Ecto neural progenitor cell (in vitro differentiated cells): ENCODE results near the gene GREM1.

Source experiments
- DNase-seq: peaks from one replicate; pipeline ENCODE4 v3.0.0-alpha.2; 2018; ENCODE audit warnings: low spot score

Gene GREM1

DNA sequence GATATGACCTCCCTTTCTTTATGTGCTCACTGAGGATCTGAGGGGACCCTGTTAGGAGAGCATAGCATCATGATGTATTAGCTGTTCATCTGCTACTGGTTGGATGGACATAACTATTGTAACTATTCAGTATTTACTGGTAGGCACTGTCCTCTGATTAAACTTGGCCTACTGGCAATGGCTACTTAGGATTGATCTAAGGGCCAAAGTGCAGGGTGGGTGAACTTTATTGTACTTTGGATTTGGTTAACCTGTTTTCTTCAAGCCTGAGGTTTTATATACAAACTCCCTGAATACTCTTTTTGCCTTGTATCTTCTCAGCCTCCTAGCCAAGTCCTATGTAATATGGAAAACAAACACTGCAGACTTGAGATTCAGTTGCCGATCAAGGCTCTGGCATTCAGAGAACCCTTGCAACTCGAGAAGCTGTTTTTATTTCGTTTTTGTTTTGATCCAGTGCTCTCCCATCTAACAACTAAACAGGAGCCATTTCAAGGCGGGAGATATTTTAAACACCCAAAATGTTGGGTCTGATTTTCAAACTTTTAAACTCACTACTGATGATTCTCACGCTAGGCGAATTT lies 14.9 kb downstream of the GREM1 start:
- no peak for DNase-seq

DNA sequence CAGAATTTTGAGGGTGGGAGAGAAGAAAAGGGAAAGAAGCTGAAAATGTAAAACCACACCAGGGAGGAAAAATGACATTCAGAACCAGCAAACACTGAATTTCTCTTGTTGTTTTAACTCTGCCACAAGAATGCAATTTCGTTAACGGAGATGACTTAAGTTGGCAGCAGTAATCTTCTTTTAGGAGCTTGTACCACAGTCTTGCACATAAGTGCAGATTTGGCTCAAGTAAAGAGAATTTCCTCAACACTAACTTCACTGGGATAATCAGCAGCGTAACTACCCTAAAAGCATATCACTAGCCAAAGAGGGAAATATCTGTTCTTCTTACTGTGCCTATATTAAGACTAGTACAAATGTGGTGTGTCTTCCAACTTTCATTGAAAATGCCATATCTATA lies 15.5 kb downstream of the GREM1 start:
- DNase-seq = no peak

DNA sequence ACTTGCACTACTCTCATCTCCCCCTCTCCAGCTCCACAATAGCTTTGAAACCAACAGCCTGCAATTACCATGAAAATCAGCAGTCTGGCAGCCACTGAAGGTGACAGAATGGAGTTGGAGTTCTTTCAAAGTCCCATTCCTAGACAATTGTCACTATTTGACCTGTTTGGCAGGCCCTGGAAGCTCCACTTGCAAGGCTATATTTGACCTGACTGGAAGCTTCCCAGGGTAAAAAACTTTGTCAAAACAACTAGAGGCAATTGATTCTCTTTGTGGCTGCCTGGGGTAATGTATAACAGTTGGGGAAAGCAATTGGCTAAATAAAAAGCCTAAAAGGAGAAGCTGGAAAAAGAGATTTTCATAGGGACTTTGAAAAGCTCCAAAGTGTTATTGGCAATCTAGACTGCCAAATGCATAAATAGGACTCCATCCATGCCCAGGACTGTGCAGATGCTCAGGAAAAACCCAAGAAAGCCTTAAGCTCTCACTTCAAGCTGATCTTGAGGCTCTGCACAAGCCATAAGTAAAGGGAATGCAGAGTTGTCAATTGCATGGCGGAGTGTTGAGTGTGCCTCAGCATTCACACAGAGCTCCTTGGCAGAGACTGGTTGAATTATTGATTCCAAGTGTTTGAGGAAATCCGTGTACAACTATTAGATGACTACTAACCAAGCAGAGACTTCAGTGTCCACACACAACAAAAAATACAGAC lies 18.3 kb downstream of the GREM1 start:
- DNase-seq = no peak

DNA sequence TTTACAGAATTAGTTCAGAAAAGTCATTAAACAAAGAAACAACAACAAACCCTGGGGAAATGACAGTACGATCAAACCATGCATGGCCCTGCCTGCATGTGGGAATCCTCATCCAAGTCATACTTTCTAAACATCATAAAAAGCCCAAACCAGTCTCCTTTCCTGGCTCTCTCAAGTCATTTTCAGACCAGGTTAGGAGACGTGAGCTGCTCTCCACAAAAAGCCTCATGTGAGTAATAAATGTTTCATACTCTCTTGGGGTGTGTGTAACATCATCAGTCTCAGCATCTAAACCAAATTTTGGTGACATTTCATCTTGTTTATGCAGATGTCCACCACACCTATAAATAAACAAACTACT lies 18.9 kb downstream of the GREM1 start:
- DNase-seq = no peak

DNA sequence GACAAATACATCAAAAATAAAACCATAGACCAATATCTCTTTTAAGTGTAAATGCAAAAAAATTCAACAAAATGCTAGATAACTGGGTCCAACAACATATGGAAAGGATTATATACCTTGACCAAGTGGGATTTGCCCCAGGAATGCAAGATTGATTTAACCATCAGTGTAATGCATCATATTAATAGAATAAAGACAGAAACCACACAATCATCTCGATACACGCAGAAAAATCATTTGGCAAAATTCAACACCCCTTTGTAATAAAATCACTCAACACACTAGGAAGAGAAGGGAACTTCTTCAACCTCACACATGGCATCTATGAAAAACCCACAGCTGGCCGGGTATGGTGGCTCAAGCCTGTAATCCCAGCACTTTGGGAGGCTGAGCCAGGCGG lies 19.5 kb downstream of the GREM1 start:
- no peak for DNase-seq

DNA sequence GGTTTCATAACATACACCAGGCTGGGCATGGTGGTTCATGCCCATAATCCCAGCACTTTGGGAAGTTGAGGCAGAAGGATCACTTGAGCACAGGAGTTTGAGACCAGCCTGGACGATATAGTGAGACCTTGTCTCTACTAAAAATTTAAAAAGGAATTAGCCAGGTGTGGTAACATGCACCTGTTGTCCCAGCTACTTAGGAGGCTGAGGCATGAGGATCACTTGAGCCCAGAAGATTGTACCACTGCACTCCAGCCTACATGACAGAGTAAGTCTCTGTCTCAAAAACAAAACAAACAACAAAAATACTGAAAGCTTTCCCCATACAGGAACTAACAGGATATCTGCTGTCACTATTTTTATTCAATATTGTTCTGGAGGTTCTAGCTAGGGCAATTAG lies 20.9 kb downstream of the GREM1 start:
- DNase-seq = no peak

DNA sequence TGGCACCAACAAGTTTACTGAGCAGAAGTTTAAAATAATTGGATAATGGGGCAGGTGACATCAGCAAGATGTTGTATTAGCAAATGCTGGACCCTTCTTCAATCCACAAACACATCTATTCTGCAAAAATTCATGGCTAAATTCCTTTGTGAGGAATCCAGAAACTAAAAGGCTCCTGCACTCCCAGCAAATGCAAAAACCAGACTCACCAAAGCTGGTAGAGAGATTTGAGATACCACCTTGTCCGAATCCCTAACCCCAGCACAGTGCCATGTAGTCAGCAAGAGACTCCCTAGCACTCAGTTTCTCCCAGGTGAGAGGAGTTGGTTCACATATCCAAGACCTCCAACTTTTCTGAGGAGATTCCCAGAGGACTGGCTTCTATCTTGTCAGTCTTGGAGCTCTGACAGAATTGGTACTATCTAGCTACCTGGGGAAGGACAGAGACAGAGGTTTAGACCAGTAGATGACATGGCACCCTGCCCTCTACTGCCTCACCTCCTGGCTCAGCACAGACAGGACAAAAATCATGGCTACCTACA lies 21.8 kb downstream of the GREM1 start:
- no peak for DNase-seq

DNA sequence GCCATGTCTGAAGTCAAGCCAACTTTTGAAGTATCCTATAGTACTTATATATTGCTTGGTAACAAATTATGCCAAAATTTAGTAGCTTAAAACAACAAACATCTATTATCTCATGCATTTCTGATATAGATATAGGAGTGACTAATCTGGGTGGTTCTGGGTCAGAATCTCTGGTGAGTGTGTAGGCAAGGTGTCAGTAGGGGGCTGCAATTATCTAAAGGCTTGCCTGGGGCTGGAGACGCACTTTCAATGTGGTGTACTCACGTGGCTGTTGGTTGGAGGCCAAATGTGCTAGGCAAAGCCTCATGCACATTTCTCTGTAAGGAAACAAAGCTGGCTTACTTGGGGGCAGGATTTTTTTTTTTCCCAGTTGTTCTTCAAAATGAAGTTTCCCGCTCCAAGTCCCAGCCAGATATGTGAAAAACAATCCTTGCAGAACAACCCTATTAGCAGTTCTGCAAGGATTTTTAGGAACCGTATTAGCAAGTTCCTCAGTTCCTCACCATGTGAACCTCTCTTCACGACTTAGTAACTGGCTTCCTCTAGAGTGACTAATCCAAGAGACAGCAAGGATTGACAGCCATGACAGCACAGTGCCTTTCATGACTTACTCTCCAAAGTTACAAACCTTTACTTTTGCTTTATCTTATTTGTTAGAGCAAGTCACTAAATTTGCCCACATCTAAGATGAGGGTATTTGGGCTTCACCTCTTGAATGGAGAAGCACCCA lies 25.8 kb downstream of the GREM1 start:
- no peak for DNase-seq

DNA sequence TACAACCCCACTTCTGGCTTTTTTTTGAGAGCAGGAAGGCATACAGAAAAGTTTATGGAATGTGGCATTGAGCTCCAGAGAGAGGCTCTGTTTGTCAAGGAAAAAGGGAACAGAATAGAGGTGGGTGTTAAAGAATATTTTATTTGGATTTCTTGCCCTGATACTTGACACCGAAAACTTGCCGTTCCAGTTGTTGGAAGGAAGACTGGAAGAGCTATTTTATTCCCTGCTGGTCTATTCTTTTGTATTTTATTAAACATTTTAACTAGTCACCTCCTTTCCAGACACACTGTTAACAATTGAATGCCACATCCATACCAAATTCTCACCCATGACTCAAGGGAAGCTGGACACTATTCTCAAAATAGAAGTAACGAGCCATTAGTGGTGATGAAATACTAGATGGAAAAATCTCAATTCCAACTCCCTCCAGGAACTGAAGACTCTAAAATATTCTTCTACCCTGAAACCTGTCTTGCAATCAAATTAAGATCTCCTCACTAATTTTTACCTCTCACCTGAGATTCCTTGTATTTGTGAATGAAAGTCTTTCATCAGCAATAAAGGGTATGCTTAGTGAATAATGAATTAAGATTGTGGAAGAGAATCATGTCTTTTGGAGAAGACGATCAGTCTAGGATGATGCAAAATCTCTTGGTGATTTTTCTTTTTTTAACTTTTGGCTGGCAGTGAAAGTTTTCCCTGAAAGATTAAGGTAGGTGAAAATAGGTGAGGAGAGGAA lies 28.5 kb downstream of the GREM1 start:
- DNase-seq = no peak

DNA sequence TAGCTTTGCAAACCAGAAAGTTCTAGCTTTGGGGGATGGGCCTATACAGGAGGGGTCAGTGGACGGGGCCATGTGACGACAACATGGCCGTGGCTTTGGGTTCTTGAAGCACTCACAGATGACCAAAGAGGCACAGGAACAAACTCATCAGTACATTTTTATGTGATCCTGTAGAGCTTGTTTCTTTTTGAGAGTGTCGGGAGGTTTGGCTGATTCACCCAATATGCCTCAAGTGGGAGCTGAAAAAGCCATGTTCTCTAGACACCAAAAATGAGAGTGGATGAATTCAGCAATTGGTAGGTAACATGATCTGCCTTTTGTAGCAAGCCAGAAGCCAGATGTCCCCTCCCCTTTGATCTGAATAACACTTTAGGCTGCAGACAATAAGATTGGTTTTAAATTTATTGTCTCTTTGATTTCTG lies 30.1 kb downstream of the GREM1 start:
- DNase-seq = no peak

DNA sequence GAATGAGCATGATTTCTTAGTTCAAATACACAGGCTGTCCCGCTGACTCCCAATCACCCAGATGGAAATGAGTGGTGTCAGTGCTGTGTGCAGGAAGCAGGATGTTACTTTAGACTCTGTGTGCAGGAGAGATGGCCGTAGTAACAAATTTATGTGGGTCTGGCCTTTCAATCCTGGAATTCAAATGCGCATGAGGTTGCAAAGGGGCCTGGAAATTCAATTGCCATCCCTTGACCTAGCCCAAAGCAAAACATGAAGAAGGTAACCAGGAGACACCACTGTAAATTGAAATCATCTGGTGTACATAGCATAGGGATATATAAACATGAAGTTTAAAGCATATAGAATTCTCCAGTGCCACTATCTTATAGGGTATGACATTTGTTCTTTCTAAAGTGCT lies 33.2 kb downstream of the GREM1 start:
- no peak for DNase-seq

DNA sequence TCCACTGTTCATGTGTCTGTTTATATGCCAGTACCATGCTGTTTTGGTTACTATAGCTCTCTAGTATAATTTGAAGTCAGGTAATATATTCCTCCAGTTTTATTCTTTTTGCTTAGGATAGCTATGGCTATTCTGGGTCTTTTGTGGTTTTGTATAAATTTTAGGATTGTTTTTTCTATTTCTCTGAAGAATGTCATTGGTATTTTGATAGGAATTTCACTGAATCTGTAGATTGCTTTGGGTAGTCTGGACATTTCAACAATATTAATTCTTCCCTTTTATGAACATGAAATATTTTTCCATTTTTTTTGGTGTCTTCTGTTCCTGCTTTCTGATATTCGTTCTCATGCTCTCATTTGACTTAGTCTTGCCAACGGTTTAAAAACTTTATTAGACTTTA lies 39.6 kb downstream of the GREM1 start:
- no peak for DNase-seq

DNA sequence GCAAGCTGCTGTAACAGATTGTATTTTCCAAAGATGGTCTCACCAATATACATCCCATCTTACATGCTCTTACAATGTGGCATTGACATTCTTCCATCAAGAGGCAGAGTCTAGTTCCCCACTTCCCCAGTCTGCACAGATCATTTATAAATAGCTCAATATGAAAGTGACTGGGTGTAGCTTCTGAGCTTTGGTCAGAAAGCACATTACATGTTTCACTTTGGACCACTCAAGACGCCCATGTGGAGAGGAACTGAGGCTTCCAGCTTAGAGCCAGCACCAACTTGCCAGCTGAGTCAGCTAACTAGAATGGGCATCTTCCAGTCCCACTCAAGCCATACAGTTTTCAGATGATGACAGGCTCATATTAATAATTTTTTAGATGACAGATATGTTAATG lies 45.5 kb downstream of the GREM1 start:
- DNase-seq = no peak

DNA sequence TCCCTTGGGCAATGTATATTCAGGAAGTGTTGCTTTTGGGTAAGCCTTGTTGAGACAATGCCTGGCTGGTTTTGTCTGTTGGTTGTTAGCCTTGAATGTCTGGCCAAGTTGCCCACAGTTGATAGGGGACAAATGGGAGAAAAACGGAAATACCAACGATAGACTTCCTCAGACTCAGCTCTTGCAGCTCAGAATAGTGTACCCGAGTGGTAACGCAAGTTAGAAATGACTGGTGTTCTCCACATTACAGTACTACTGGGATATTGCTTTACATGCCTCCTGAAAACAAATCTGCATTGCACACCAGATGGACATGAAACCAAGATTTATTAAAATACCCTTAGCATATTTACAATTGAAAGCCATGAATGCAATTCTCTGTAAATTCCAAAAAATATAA lies 47.4 kb downstream of the GREM1 start:
- no peak for DNase-seq

DNA sequence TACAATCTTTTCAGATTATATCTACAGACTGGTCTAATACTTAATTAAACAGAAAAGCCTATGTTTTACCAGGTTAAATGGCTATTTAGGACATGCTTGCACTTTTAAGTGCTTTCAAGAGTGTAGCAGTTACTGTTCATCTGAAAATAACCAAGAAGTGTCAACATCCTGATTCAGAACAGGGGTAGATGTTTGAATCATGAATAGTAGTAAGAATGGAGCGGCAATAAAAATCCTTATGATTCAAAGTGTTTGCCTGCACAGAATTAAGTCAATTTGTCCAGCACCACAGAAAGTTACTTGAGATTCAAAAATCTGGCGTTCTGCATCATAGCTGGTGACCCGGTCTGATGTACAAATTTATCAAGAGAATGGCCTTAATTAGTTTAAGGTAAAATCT lies 48.3 kb downstream of the GREM1 start:
- DNase-seq = no peak

DNA sequence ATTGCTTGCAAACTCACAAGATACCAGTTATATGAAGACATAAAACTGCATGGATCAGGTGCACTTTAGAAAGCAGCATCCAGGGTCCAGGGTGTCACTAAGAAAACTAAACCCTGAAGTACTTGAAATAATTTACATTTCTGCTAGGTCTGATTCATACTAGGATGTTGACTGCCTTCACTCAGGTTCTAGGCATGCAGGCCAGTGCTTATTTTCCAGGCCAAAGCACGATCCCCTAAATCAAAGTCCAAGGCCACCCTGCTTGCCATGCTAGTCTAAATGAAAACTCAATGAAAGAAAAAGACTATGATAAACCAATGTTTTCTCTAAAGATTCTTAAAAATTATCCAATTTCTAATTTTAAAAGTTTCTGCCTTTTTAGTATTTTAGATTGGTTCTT lies 49.4 kb downstream of the GREM1 start:
- no peak for DNase-seq

DNA sequence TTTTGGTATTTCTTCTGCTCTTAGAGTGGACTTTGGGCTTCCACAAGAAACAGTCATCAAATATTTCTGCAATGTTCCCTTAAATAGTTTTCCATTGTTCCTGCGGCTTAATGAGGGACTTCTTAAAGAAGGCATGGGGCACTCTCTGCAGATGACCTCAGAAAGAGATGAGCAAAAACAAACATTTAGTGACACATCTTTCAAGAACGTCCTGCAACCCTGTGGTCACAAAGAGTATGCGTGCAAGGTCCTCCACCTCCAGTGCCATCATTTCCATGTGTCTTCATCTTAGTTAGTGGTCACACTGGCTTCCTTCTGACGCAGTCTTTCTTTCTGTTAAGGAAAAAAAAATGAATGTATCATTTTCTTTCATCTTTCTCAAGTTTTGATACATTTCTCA lies 56.2 kb downstream of the GREM1 start:
- DNase-seq = no peak

DNA sequence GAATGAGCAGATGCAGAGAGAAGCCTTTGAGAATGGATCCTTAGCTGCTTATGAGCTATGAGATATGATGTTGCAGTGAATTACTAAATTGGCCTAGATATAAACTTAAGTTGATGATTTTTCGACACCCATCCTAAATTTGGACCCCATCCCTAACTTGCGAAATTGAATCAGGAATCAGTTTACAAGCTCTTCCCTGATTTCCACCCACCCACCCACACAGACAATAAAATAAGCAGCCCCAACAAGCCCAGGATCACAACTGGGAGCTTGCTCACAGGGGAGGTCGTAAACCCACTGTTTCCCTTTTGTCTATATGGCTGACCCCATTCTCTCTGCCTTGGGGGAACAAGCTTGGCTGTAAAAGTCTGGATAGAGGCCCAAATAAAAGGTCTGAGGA lies 57.3 kb downstream of the GREM1 start:
- DNase-seq = no peak

DNA sequence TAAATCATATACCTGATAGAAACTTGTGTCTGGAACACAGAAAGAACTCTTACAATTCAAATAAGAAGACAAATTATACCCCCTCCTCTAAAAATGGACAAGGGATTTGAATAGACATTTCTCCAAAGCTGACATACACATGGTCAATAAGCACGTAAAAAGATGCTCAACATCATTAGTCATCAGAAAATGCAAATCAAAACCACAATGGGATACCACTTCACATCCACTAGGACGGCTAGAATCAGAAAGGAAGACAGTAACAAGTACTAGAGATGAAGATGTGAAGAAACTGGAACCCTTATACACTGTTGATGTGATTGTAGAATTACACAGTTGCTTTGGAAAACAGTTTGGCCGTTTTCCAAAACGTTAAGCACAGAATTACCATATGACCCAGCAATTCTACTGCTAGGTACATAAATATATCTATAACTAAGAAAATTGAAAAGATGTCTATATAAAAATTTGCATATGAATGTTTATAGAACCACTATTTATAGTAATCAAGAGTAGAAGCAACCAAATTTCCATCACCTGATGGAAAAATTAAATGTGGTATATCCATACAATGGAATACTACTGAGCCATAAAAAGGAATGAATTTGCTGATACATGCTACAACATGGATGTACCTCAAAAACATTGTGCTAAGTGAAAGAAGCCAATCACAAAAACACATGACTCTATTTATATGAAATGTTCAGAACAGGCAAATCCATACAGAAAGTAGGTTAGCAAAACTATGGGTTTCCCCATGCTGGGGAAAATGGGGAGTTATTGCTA lies 60.8 kb downstream of the GREM1 start:
- DNase-seq = no peak

DNA sequence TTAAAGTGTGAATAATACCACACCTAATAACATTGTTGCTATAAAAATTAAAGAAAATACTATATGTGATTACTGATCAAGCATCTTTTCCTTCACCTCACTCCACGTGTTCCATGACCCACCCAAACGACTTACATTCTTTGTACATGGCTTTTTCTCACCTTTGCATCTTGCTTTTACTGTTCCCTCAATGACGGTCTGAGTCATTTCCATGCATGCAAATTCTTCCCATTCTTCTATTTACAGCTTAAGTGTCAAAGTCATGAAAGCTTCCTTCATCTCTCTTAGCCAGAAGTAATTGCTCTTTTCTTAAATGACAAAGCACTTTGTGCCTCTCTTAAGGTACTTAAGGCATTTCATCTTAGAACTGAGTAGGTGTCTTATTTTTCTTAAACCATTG lies 64.0 kb downstream of the GREM1 start:
- DNase-seq = no peak

DNA sequence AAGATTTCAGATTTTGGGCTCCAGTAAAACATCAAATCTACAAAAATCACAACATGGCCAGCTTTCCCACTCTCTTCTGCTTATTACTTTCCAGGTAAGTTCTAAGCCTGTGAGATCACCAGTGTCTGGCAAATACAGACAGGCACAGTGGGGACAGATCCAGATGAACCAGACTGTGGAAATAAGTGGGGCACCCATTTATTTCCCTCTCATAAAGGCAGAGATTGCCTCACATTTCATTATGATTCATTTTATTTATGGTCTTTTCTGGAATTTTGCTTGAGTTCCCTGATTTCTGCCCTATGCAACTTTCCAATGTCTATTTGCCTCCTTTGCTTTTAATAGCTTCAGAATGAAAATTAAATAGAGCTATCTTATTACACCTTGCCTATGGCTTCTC lies 66.8 kb downstream of the GREM1 start:
- DNase-seq = no peak

DNA sequence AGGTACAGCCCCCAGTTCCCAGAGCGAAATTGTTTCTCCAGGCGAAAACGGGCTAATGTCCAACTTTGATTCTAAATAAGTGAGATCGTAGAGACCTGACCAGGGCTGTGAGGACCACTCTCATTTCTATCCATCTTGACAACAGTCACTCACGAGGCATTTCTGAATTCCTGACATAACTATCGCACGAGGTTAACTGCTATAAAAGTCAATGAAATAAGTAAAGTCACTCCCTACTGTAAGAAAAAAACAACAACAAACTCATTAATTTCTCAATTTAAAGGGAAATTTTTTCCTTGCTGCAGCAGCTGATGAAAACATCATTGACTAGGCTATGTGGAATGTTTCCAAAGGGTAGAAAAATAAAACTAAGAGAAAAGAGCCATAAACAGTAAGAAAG lies 69.1 kb downstream of the GREM1 start:
- no peak for DNase-seq
